Stimulated activated CD4-positive, alpha-beta T cell treated with anti-CD3 and anti-CD28 coated beads, Interleukin-15, amount 100 ng/mL, for 1 hour (primary cell): ENCODE results near the gene GCLM.
"Not testable (repeated sequence)": the region's sequence is repeated elsewhere in the genome, so short reads cannot be mapped to it uniquely, and the experiment has no call there.

Source experiments
- DNase-seq, 2 donors: peaks; one replicate each; pipeline ENCODE4 v3.0.0-alpha.2; 2020; ENCODE audit warnings: low read depth in 1 of 2, low spot score in 1 of 2

The GCLM gene

DNA sequence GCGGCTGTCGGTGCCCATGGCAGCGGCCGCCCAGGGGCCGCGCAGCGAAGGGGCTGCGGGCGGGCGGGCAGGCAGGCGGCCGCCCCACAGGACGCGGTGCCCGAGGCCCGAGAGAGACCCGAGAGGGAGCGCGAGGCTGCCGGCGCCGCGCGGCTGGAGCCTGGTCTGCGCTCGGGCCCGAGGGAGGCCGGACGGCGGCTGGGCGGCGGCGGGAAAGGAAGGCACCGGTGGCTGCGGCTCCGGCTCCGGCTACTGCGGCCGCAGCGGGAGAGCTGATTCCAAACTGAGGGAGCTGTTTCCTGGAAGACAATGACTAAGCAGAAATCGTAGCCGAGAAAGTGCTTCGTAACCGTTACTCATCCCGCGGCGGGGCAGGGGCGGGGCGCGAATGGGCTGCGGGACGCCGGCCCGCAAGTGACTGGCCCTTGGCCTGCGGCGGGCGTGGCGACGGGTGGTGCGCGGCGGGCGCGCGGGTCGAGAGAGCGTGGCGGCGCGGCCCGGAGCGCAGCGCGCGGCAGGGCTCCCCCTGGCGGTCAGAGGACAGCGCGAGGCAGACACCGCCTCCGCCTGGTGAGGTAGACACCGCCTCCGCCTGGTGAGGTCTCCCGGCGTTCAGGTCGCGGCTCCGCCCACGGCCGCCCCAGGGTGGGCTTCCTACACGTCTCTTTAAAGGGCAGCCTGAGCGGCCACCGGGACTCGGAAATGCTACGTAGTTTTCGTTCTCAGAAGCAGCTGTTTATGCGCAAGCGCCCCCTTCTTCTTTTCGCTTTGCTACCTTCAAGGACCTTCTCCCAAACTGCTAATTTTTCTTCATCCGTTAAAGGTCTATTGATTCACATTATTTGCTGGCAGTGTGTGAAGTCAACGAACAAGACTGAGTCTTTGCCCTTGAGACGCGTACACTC, at the start of gene GCLM:
Gene GCLM (minus strand): TSS at position 285 of the 905 bp plus-strand sequence. CDS start 267 bp downstream, at position 18.
- peak; percentile 82 to 86 for DNase-seq

GRCh38 chr1:93958726-93959100, 49.5 kb upstream of the GCLM start:
- DNase-seq, result no peak

DNA sequence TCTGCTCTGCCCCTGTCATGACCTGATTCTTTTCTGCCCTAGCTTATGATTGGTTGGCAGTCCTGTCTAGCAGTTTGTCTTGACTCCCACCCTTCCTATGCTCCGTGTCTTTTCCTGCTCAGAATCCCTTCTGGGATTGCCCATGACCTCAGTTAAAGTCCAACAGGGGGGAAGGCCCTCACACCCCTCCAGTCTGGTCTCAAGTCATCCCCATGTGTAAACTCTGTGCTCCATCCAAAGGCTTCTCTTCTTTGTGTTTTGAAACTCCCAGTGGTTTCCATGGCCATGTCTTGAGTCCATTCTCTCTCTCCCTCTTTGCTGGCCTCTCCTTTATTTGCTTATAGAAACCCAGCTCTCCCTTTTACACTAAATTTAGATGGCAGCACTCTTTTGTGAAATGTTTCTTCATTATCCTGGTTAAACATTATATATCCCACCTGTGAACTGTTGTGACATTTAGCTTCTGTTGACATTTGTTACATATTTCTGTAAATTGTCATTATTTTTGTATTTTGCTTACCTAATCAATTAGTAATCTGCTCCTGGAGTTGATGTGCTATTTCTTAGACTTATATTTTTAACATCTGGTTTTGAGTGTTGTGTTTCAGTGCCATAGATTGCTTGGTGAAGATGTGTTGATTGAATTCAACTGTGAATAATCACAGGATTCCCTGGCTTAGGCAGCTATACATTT, 48.9 kb upstream of the GCLM start:
- DNase-seq, result no peak

- DNase-seq, result no peak
These were observed 46.5 kb upstream of the GCLM start for GRCh38 chr1:93955765-93956164.

DNA sequence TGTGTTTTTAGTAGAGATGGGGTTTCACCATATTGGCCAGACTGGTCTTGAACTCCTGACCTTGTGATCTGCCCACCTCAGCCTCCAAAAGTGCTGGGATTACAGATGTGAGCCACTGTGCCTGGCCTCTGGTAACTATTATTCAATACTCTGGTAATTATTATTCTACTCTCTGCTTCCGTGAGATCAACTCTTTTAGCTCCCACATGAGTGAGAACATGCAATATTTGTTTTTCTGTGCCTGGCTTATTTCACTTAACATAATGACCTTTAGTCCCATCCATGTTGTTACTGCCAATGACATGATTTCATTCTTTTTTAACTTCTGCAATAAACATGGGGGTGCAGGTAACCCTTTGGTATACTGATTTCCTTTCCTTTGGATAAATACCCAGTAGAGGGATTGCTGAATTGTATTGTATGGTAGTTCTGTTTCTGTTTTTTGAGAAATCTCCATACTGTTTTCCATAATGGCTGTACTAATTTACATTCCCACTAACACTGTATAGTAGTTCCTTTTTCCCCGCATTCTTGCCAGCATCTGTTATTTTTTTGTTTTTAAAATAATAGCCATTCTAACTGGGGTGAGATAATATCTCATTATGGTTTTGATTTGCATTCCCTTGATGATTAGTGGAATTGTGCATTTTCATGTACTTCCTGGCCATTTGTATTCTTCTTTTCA, 37.9 kb upstream of the GCLM start:
- DNase-seq, result not testable (repeated sequence)

DNA sequence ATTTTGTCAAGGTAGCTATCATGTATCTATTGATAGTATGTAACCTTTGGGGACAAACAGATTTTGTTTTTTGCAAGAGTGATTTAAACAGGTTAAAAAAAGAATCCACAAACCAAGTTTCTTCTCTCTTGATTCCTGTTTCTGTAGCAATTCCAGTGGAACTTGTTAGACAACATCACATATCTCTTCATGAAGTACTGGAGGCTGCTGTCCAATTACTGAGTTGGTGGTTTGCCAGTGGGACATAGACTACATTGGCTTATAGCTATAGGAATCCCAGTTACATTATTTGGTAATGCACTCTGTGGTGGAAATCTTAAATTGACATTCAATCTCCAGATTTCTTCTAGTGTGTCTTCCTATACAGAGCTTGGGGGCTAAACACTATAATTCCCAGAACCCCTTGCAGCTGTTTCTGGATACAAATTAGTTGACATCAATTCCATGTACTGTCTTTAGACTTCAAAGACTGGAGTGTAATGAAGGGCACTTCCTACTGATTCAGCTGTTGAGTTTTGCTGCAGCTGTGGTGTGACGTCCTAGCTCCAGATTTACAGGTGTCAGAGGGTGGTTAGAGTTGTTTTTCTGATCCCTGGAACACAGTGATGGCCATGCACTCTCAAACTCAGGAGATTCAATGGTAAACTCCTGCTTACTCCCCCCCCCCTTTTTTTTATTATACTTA, 29.4 kb upstream of the GCLM start:
- no peak for DNase-seq

DNA sequence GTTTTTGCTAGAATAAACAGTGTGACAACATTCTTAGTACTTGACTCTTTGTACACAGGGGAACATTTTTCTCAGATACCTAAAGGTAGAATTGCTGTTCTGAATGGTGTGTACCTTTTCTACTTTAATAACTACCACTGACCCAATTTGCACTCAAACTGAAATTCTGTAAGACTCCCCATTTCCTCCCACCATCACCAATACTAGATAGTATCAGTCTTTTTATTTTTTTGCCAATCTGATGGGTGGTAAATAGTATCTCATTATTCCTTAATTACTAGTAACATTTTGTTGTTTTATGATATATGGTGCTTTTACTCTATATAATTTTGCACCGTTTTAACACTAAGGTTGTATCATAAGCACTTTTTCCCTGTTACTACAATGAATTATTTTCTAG, 28.8 kb upstream of the GCLM start:
- no peak for DNase-seq

- no peak for DNase-seq
These were observed 16.0 kb upstream of the GCLM start for GRCh38 chr1:93925206-93925605.

- no peak for DNase-seq
These were observed 10.6 kb upstream of the GCLM start for GRCh38 chr1:93919780-93920179.

DNA sequence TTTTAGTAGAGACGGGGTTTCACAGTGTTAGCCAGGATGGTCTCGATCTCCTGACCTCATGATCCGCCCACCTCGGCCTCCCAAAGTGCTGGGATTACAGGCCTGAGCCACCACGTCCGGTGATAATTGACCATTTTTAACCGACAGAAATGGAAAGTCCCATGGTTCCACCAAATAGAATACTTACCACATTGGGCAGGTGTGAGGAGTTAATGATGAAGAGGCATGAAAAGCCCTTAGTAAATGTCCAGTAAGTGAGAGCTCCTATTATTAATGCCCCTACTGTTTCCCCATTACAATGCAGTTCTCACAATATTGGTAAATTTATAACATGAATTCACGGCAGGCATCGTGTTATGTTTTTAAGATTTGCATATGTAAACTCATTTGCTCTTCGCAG, 8.1 kb upstream of the GCLM start:
- DNase-seq, result no peak

GRCh38 chr1:93910880-93911279, 1.6 kb upstream of the GCLM start:
- not testable (repeated sequence) for DNase-seq

- DNase-seq, result no peak
These were observed 1.1 kb upstream of the GCLM start for GRCh38 chr1:93910305-93910704.

- DNase-seq, result peak; percentile 12 to 21
These were observed 660 bp downstream of the GCLM start for GRCh38 chr1:93908394-93909145.

- no peak for DNase-seq
These were observed 1.5 kb downstream of the GCLM start for GRCh38 chr1:93907718-93908117.

DNA sequence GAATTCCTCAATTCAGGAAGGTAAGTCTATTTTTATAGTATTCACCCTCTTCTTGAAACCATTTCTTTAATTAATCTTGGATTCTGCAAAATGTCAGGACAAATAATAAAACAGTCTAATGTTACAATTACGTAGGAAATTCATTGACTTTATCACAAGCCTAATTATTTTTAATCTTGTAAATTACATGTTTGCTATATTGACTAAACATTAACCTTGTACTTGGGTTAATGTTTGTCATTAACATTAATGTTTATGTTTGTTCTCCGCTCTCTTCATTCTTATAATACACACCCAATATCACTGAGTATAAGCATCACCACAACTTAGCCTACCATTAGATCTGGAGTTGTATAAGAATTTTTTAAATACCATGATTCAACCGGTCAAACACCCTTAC, 2.8 kb downstream of the GCLM start:
- no peak for DNase-seq

DNA sequence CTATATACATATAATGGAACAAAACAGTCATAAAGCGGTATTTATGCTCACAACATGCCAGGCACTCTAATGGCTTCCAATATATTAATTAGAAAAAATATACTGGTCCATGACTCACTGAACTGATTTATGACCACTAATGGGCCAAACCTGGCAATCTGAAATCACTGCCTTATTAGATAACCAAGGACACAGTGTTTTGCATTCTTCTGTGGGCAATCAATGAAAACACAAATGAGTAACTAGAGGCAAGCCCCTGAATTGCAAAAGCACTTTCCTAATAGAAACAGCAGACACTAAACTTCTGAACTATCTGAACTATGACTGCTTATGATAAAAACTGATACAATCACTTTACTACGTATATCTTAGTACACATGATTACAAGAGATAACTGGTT, 3.5 kb downstream of the GCLM start:
- DNase-seq, result no peak

DNA sequence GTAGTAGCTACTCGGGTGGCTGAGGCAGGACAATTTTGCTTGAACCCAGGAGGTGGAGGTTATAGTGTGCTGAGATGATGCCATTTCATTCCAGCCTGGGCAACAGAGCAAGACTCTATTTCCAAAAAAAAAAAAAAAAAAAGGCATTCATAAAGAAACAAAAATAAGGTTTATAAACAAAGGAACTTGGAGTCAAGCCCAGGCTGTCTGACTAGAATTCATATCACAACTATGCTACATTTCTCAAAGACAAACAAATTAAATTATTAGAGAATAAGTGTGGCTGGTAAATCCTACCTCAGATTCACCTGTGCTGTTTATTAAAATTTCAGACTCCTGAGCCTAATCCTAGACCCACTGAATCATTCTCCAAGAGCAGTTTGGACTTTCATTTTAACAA, 4.2 kb downstream of the GCLM start:
- no peak for DNase-seq

DNA sequence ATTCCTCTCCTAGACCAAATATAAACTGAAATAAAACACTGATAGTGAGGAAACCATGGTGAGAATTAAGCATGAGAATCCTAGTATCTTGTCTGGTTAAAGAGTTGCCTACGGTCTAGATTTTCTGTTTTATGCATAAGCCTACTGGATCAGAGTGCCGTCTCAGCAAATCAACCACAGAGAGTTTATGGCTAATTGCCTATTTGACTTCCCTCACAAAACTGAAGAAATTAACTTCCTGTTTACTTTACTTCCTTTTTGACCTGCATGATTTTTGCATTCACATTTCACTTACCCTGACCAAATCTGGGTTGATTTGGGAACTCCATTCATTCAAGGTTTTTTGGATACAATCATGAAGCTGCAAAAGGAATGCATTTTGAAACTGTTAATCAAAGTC, 5.0 kb downstream of the GCLM start:
- no peak for DNase-seq

GRCh38 chr1:93900723-93901504, 8.3 kb downstream of the GCLM start:
- no peak for DNase-seq
